Suprapubic skin (tissue), 4 donors: ENCODE results near the gene UBE4B. TPM values are rescaled to one million over a fixed set of nuclear protein-coding genes. Genes with fewer than 3 reads are reported as not detected.

Experiments used
- DNase-seq, 2 donors: peaks; one replicate each; pipeline ENCODE4 v3.0.0-alpha.2; 2019; ENCODE audit warnings: low spot score in 2 of 2
- H3K27ac ChIP-seq: fragments of 200-600 bp; sonication (generic); one replicate; pipeline ENCODE4 v1.5.1; 2019
- H3K27me3 ChIP-seq: fragments of 200-600 bp; sonication (generic); one replicate; pipeline ENCODE4 v1.5.1; 2019
- H3K36me3 ChIP-seq: fragments of 200-600 bp; sonication (generic); one replicate; pipeline ENCODE4 v1.5.1; 2019
- H3K4me1 ChIP-seq: fragments of 200-600 bp; sonication (generic); one replicate; pipeline ENCODE4 v1.5.1; 2019
- H3K4me3 ChIP-seq: fragments of 200-600 bp; sonication (generic); one replicate; pipeline ENCODE4 v1.5.1; 2019; ENCODE audit warnings: mild to moderate bottlenecking
- H3K9me3 ChIP-seq: fragments of 200-600 bp; sonication (generic); one replicate; pipeline ENCODE4 v1.5.1; 2019
- EP300 ChIP-seq: sonication (generic); formaldehyde crosslinking; IDR thresholded peaks from one replicate; pipeline ENCODE4 v1.6.1; 2017; ENCODE audit warnings: antibody characterized with exemption
- POLR2A ChIP-seq, 2 donors: fragments of 450-650 bp; IDR thresholded peaks; one replicate each; pipeline ENCODE4 v1.6.1; 2017; ENCODE audit warnings: antibody characterized with exemption in 2 of 2, mild to moderate bottlenecking in 2 of 2, moderate library complexity in 2 of 2
- POLR2AphosphoS5 ChIP-seq, 3 donors: sonication (generic); formaldehyde crosslinking; IDR thresholded peaks; one replicate each; pipeline ENCODE4 v1.6.1; 2017; ENCODE audit warnings: antibody characterized with exemption in 3 of 3
- WGBS: methylation state at CpG from one replicate; pipeline ENCODE4 v1.1.5; 2018; 5-methylcytosine and 5-hydroxymethylcytosine counted together
- total RNA-seq, 4 donors: library from RNA; depleted of rRNA; stranded (reverse); fragments of >200 nt; gene quantifications; one replicate each; pipeline ENCODE4 v1.1.0, GENCODE V29; 2016
- TF ChIP-seq, protein P1 (sequence below), 2 donors: fragments of 200-600 bp in 1 of 2; fragments of 450-650 bp in 1 of 2; sonication (generic) in 1 of 2; IDR thresholded peaks; one replicate each; pipeline ENCODE4 v1.5.1; 2016 to 2019; ENCODE audit warnings: antibody characterized with exemption in 2 of 2, mild to moderate bottlenecking in 1 of 2, moderate library complexity in 1 of 2

The UBE4B gene
- total RNA-seq, 4 donors from 2014 or later: 65.6 to 145 (median 96.5) TPM

DNA sequence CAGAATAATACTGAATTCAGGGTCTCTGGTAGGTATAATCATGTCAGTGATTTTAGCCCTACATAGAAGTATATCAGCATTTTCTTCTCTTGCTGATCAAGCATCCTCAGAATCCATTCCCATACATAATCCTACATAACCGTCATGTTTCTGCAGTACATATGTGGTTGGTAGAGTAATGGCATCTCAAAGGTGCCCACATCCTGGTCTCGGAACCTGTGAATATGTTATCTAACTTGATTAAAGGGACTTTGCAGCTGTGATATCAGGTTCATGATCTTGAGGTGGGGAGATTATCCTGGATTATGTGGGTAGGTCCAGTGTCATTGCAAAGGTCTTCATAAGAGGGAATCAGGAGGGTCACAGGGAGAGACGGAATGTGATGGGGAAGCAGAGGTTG is 108.2 kb downstream of the UBE4B start:
- peaks cover 85% of the 10 kb centered on the region for H3K36me3 ChIP-seq
- 91% methylated on average over 3 of the region's 3 CpGs for WGBS
- TF ChIP-seq EP300: no peak

GRCh38 chr1:10143961-10144485 is 111.3 kb downstream of the UBE4B start:
- H3K36me3 ChIP-seq: peaks cover 79% of the 10 kb centered on the region
- H3K27ac ChIP-seq: no peak overlapping the region
- no peaks in the 10 kb centered on the region for H3K9me3 ChIP-seq
- H3K4me1 ChIP-seq: no peaks in the 10 kb centered on the region
- DNase-seq: no peak
- no peaks in the 10 kb centered on the region for H3K27me3 ChIP-seq
- TF ChIP-seq POLR2A (IDR thresholded peaks at IDR 0.05) (no peak), EP300 (no peak), POLR2AphosphoS5 (IDR thresholded peaks at IDR 0.05) (no peak)
- TF ChIP-seq, protein P1, sequence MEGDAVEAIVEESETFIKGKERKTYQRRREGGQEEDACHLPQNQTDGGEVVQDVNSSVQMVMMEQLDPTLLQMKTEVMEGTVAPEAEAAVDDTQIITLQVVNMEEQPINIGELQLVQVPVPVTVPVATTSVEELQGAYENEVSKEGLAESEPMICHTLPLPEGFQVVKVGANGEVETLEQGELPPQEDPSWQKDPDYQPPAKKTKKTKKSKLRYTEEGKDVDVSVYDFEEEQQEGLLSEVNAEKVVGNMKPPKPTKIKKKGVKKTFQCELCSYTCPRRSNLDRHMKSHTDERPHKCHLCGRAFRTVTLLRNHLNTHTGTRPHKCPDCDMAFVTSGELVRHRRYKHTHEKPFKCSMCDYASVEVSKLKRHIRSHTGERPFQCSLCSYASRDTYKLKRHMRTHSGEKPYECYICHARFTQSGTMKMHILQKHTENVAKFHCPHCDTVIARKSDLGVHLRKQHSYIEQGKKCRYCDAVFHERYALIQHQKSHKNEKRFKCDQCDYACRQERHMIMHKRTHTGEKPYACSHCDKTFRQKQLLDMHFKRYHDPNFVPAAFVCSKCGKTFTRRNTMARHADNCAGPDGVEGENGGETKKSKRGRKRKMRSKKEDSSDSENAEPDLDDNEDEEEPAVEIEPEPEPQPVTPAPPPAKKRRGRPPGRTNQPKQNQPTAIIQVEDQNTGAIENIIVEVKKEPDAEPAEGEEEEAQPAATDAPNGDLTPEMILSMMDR (IDR thresholded peaks at IDR 0.05): no peak
- H3K4me3 ChIP-seq: no peak overlapping the region
- 90% methylated on average over 7 of the region's 7 CpGs for WGBS

More for the DNA sequence above, 108.2 kb downstream of the UBE4B start:
- Histone ChIP-seq H3K4me1 (no peaks in the 10 kb centered on the region), H3K27ac (no peak overlapping the region), H3K27me3 (no peaks in the 10 kb centered on the region), H3K4me3 (no peak overlapping the region), H3K9me3 (no peaks in the 10 kb centered on the region)
- no peak for DNase-seq

GRCh38 chr1:10146391-10146790 is 113.6 kb downstream of the UBE4B start:
- H3K36me3 ChIP-seq: peaks cover 56% of the 10 kb centered on the region
- no peak for DNase-seq
- no peak overlapping the region for H3K27ac ChIP-seq
- no peaks in the 10 kb centered on the region for H3K27me3 ChIP-seq
- TF ChIP-seq POLR2A (IDR thresholded peaks at IDR 0.05) (no peak), POLR2AphosphoS5 (IDR thresholded peaks at IDR 0.05) (no peak), EP300 (no peak)
- TF ChIP-seq, protein P1 (IDR thresholded peaks at IDR 0.05): no peak
- no peaks in the 10 kb centered on the region for H3K9me3 ChIP-seq
- no peaks in the 10 kb centered on the region for H3K4me1 ChIP-seq
- WGBS: 87% methylated on average over 8 of the region's 8 CpGs
- no peak overlapping the region for H3K4me3 ChIP-seq

- DNase-seq: no peak
- Histone ChIP-seq H3K4me1 (no peaks in the 10 kb centered on the region), H3K4me3 (no peak overlapping the region), H3K27ac (no peak overlapping the region), H3K36me3 (peaks cover 44% of the 10 kb centered on the region), H3K27me3 (no peaks in the 10 kb centered on the region), H3K9me3 (no peaks in the 10 kb centered on the region)
- TF ChIP-seq POLR2AphosphoS5 (IDR thresholded peaks at IDR 0.05): no peak
- no peak for TF ChIP-seq POLR2A (IDR thresholded peaks at IDR 0.05)
- TF ChIP-seq, protein P1 (IDR thresholded peaks at IDR 0.05): no peak
- no peak for TF ChIP-seq EP300
Observed at GRCh38 chr1:10149231-10149630, 116.5 kb downstream of the UBE4B start.

DNA sequence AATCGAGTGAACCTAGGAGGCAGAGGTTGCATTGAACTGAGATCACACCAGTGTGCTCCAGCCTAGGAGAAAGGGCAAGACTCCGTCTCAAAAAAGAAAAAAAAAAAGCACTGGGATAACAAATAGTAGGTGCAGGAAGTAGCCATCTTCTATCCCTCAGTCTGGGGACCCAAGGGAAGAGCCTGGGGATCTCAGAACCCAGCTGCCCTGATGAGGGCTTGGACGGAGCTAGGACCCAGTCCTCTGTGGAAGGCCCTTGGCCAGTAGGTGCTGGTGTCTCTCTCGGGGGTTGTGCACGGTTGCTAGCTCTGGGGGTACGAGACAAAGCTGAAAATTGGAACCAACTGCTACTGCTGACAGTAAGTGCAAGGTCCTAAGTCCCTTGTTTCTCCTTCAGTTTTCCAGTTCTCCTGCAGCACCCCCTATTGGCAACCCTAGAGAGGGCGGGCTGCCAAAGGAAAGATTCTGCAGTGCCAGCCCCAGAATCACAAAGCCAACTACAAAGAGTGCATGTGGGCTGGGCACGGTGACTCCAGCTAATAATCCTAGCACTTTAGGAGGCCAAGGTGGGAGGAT is 120.0 kb downstream of the UBE4B start:
- TF ChIP-seq, protein P1 (IDR thresholded peaks at IDR 0.05): peak in 1 of 2 donors; percentile 42
- TF ChIP-seq POLR2A (IDR thresholded peaks at IDR 0.05) (no peak), EP300 (no peak), POLR2AphosphoS5 (IDR thresholded peaks at IDR 0.05) (no peak)
- no peaks in the 10 kb centered on the region for H3K9me3 ChIP-seq
- WGBS: 86% methylated on average over 8 of the region's 8 CpGs
- H3K27me3 ChIP-seq: no peaks in the 10 kb centered on the region
- H3K36me3 ChIP-seq: peaks cover 34% of the 10 kb centered on the region
- DNase-seq: no peak
- no peaks in the 10 kb centered on the region for H3K4me1 ChIP-seq
- H3K27ac ChIP-seq: no peak overlapping the region
- no peak overlapping the region for H3K4me3 ChIP-seq
